Neural progenitor cell (in vitro differentiated cells): ENCODE results near the gene PRDM16.

Experiments
- CTCF ChIP-seq: fragments of 200-600 bp; sonication (generic); IDR thresholded peaks from 2 replicates; pipeline ENCODE4 v1.5.1; 2017; ENCODE audit warnings: antibody characterized with exemption, mild to moderate bottlenecking
- EZH2 ChIP-seq: fragments of 200-600 bp; sonication (generic); IDR thresholded peaks from 2 replicates; pipeline ENCODE4 v1.6.1; 2017; ENCODE audit warnings: antibody characterized with exemption, mild to moderate bottlenecking, moderate library complexity

- no peak for TF ChIP-seq CTCF
- no peak for TF ChIP-seq EZH2
Observed at GRCh38 chr1:3222042-3222692, 153.2 kb downstream of the PRDM16 start.
